MM.1S (cell line): ENCODE data around the gene ITGB2.

Experiments used
- DNase-seq: peaks from one replicate; pipeline ENCODE4 v3.0.0-alpha.2; 2015
- H2AFZ ChIP-seq: fragments of 300-600 bp; sonication (generic); 2 replicates; pipeline ENCODE4 v1.6.0; 2016; ENCODE audit warnings: antibody characterized with exemption, low read length
- H3F3A ChIP-seq: fragments of 300-600 bp; sonication (generic); 2 replicates; pipeline ENCODE4 v1.6.1; 2016; ENCODE audit warnings: mild to moderate bottlenecking, antibody characterized with exemption, low read length, moderate library complexity, mixed read lengths; ENCODE audit not compliant: insufficient read depth
- H3K27ac ChIP-seq: fragments of 300-600 bp; sonication (generic); 2 replicates; pipeline ENCODE4 v1.5.1; 2016; ENCODE audit warnings: mild to moderate bottlenecking, low read length
- H3K27me3 ChIP-seq: fragments of 300-600 bp; sonication (generic); replicated peaks from 2 replicates; pipeline ENCODE4 v1.6.0; 2016; ENCODE audit warnings: low read length; ENCODE audit not compliant: insufficient read depth
- H3K36me3 ChIP-seq: fragments of 300-600 bp; sonication (generic); replicated peaks from 2 replicates; pipeline ENCODE4 v1.6.1; 2016; ENCODE audit warnings: mild to moderate bottlenecking, low read length, mixed read lengths; ENCODE audit not compliant: insufficient read depth
- H3K4me1 ChIP-seq: fragments of 300-600 bp; sonication (generic); 2 replicates; pipeline ENCODE4 v1.6.1; 2016; ENCODE audit warnings: low read length, mixed read lengths
- H3K4me2 ChIP-seq: fragments of 300-600 bp; sonication (generic); 2 replicates; pipeline ENCODE4 v1.6.0; 2016; ENCODE audit warnings: low read depth, low read length
- H3K4me3 ChIP-seq: fragments of 300-600 bp; sonication (generic); 2 replicates; pipeline ENCODE4 v1.5.1; 2016; ENCODE audit warnings: low read length, mixed read lengths
- H3K79me2 ChIP-seq: fragments of 300-600 bp; sonication (generic); 2 replicates; pipeline ENCODE4 v1.6.1; 2016; ENCODE audit warnings: mixed run types, low read length, mixed read lengths
- H3K9ac ChIP-seq: fragments of 300-600 bp; sonication (generic); 2 replicates; pipeline ENCODE4 v1.6.1; 2016; ENCODE audit warnings: low read length, mixed read lengths
- H3K9me2 ChIP-seq: fragments of 300-600 bp; sonication (generic); replicated peaks from 2 replicates; pipeline ENCODE4 v1.6.1; 2016; ENCODE audit warnings: mild to moderate bottlenecking, low read length, mixed read lengths; ENCODE audit not compliant: insufficient read depth
- H3K9me3 ChIP-seq: fragments of 300-600 bp; sonication (generic); replicated peaks from 2 replicates; pipeline ENCODE4 v1.6.1; 2016; ENCODE audit warnings: mild to moderate bottlenecking, low read length, mixed read lengths; ENCODE audit not compliant: insufficient read depth
- H4K20me1 ChIP-seq: fragments of 300-600 bp; sonication (generic); 2 replicates; pipeline ENCODE4 v1.6.1; 2016; ENCODE audit warnings: mild to moderate bottlenecking, low read length, moderate library complexity, mixed read lengths; ENCODE audit not compliant: insufficient read depth
- EZH2 ChIP-seq: fragments of 300-600 bp; sonication (generic); optimal IDR thresholded peaks from 2 replicates; pipeline ENCODE3; 2017; ENCODE audit warnings: low read depth, mild to moderate bottlenecking, antibody characterized with exemption, low read length, mixed read lengths
- EZH2phosphoT487 ChIP-seq: fragments of 300-600 bp; sonication (generic); IDR thresholded peaks from 2 replicates; pipeline ENCODE4 v1.6.1; 2018; ENCODE audit warnings: antibody characterized with exemption, low read length
- TF ChIP-seq, protein P1 (sequence below): fragments of 300-600 bp; sonication (generic); IDR thresholded peaks from 2 replicates; pipeline ENCODE4 v1.5.1; 2016; ENCODE audit warnings: antibody characterized with exemption, low read length, mixed read lengths

ITGB2 gene

DNA sequence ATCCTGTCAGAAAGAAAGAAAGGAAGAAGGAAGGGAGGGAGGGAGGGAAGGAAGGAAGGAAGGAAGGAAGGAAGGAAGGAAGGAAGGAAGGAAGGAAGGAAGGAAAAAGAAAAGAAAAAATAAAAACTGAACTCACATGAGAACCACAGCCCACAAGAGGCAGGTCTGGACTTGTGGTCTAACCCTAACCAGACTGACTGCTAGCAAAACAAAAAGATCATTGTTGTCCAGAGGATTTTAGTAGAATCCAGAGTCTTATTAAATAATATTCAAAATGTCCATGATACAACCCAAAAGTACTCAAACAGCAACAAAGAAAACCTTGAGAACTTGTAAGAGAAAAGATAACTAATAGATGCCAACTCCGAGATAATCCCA lies 4.7 kb upstream of the ITGB2 start:
- TF ChIP-seq EZH2, result no peak
- TF ChIP-seq, protein P1, sequence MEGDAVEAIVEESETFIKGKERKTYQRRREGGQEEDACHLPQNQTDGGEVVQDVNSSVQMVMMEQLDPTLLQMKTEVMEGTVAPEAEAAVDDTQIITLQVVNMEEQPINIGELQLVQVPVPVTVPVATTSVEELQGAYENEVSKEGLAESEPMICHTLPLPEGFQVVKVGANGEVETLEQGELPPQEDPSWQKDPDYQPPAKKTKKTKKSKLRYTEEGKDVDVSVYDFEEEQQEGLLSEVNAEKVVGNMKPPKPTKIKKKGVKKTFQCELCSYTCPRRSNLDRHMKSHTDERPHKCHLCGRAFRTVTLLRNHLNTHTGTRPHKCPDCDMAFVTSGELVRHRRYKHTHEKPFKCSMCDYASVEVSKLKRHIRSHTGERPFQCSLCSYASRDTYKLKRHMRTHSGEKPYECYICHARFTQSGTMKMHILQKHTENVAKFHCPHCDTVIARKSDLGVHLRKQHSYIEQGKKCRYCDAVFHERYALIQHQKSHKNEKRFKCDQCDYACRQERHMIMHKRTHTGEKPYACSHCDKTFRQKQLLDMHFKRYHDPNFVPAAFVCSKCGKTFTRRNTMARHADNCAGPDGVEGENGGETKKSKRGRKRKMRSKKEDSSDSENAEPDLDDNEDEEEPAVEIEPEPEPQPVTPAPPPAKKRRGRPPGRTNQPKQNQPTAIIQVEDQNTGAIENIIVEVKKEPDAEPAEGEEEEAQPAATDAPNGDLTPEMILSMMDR, result no peak
- no peak for TF ChIP-seq EZH2phosphoT487
- DNase-seq, result no peak
- Histone ChIP-seq H3K9me3 (no peaks in the 10 kb centered on the region), H3K36me3 (no peaks in the 10 kb centered on the region), H3K79me2 (no peaks in the 10 kb centered on the region), H3K27ac (no peak overlapping the region), H3K4me3 (no peak overlapping the region), H3K4me2 (no peak overlapping the region), H3F3A (no peaks in the 10 kb centered on the region), H2AFZ (no peak overlapping the region), H3K4me1 (no peaks in the 10 kb centered on the region), H3K9me2 (no peaks in the 10 kb centered on the region), H3K9ac (no peak overlapping the region), H4K20me1 (no peaks in the 10 kb centered on the region), H3K27me3 (peaks cover 98% of the 10 kb centered on the region)

DNA sequence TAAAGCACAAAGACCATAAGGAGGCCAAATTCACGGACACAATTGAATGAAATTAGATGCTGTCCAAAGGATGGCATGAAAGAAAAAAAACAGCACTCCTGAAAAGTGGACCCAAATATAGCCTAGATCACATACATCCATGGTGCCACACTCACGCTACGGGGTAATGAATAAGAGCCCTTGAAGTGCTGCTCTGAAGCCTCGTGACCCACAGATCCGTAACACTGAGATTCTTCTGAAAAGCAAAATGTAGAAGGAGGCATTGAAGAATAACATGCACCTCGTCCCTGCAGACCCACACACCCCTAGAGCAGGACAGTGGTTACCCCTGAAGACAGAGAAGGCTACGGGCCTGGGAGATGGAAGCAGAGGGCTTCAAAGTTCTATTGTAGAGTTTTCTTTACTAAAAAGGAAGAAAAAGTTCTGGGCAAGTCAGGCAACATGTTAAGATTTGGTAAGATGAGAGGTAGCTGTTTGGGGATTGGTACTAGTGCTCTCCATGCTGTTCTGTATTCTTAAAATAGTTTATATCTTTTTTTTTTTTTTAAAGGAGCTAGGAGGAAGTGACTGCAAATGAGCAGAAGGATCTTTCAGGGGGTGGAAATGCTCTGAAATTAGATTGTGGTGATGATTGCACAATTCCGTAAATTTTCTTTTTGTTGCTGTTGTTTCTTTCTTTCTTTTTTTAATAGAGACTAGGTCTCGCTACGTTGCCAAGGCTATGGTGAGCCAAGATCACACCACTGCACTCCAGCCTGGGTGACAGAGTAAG lies 4.1 kb upstream of the ITGB2 start:
- H3F3A ChIP-seq, result no peaks in the 10 kb centered on the region
- peaks cover 98% of the 10 kb centered on the region for H3K27me3 ChIP-seq
- H3K36me3 ChIP-seq, result no peaks in the 10 kb centered on the region
- H3K4me1 ChIP-seq, result no peaks in the 10 kb centered on the region
- H3K79me2 ChIP-seq, result no peaks in the 10 kb centered on the region
- H2AFZ ChIP-seq, result no peak overlapping the region
- no peak overlapping the region for H3K4me3 ChIP-seq
- no peak overlapping the region for H3K9ac ChIP-seq
- TF ChIP-seq EZH2 (no peak), EZH2phosphoT487 (no peak)
- TF ChIP-seq, protein P1, result no peak
- H3K9me3 ChIP-seq, result no peaks in the 10 kb centered on the region
- H3K9me2 ChIP-seq, result no peaks in the 10 kb centered on the region
- H3K4me2 ChIP-seq, result no peak overlapping the region
- H4K20me1 ChIP-seq, result no peaks in the 10 kb centered on the region
- no peak for DNase-seq
- no peak overlapping the region for H3K27ac ChIP-seq

DNA sequence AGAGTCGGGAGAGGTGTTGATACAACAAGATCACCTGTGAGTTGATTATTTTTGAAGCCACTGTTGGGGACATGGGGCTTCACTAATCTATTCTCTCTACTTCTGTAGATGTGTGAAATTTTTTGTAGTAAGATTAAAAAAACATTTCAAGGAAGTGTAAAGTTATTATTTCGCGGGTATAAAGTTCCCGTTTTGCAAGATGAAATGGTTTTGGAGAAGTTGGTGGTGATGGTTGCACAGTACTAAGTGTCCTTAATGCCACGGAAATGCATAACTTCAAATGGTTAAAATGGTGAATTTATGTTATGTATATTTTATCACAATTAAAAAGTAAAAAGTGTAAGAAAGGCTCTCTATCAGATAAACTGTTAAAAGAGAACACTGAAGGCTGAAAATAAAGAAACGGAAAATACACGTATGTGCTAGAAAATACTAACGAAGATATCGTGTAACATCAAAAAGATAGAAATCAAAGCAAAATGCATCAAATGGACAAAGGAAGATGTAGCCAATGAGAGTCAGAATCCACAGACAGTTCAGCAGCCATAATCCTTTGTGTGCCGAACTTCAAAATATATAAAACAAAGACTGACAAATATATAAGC lies 2.9 kb upstream of the ITGB2 start:
- Histone ChIP-seq H3K4me1 (no peaks in the 10 kb centered on the region), H4K20me1 (no peaks in the 10 kb centered on the region), H3K27me3 (peaks cover 97% of the 10 kb centered on the region), H3K79me2 (no peaks in the 10 kb centered on the region), H3K9me3 (no peaks in the 10 kb centered on the region), H2AFZ (no peak overlapping the region), H3K9me2 (no peaks in the 10 kb centered on the region), H3K36me3 (no peaks in the 10 kb centered on the region), H3K27ac (no peak overlapping the region), H3F3A (no peaks in the 10 kb centered on the region), H3K9ac (no peak overlapping the region), H3K4me2 (no peak overlapping the region), H3K4me3 (no peak overlapping the region)
- DNase-seq, result no peak
- TF ChIP-seq EZH2phosphoT487 (no peak), EZH2 (no peak)
- TF ChIP-seq, protein P1, result no peak
